Ovary (tissue), 9 donors: ENCODE results near the gene CTSF. TPM values are rescaled to one million over a fixed set of nuclear protein-coding genes. Genes with fewer than 3 reads are reported as not detected.

ENCODE experiments used
- DNase-seq, 5 donors: peaks; one replicate each; pipeline ENCODE4 v3.0.0-alpha.2; 2019 to 2020
- H3K27ac ChIP-seq, 2 donors: fragments of 200-600 bp; one replicate each; pipeline versions ENCODE4 v1.5.1 to v1.8.0; 2019 to 2022
- H3K27me3 ChIP-seq: fragments of 200-600 bp; one replicate; pipeline ENCODE4 v1.8.0; 2022
- H3K36me3 ChIP-seq: fragments of 200-600 bp; sonication (generic); one replicate; pipeline ENCODE4 v1.5.1; 2019
- H3K4me1 ChIP-seq: one replicate; pipeline ENCODE4 v1.8.1; 2013; ENCODE audit warnings: mild to moderate bottlenecking, moderate library complexity; ENCODE audit not compliant: insufficient read depth
- H3K4me3 ChIP-seq: fragments of 200-600 bp; sonication (generic); one replicate; pipeline ENCODE4 v1.5.1; 2017
- H3K9me3 ChIP-seq, 2 donors: fragments of 200-600 bp in 1 of 2; sonication (generic) in 1 of 2; one replicate each; pipeline versions ENCODE4 v1.5.1 to v1.8.1; 2013 to 2019; ENCODE audit warnings: mild to moderate bottlenecking in 1 of 2, moderate library complexity in 1 of 2
- EP300 ChIP-seq: sonication (generic); formaldehyde crosslinking; IDR thresholded peaks from one replicate; pipeline ENCODE4 v1.6.1; 2017; ENCODE audit warnings: antibody characterized with exemption
- POLR2A ChIP-seq: fragments of 450-650 bp; IDR thresholded peaks from one replicate; pipeline ENCODE4 v1.6.1; 2017; ENCODE audit warnings: antibody characterized with exemption, mild to moderate bottlenecking, moderate library complexity
- WGBS, 3 donors: extraction: QIAGEN DNeasy Blood & Tissue Kit in 1 of 3; methylation state at CpG; one replicate each; pipeline versions ENCODE4 v1.1.5 to v1.1.7; 2013 to 2017; 5-methylcytosine and 5-hydroxymethylcytosine counted together
- intact Hi-C, 4 donors: fragments of 100-400 bp; cut with DNase I; formaldehyde crosslinking; loops; one replicate each; pipeline versions ENCODE4 v1.11.0 to v1.15.1; 2022 to 2023
- polyA plus RNA-seq, 2 donors: library from polyadenylated mRNA; stranded (reverse); fragments of 200-250 nt in 1 of 2; fragments of 350-450 nt in 1 of 2; fragmentation: Illumina TruSeq in 1 of 2; extraction: RNeasy Lipid Tissue Mini Kit (QIAGEN cat#74804) in 1 of 2; gene quantifications; one replicate each; pipeline ENCODE4 v1.2.3, GENCODE V29; 2013 to 2014
- total RNA-seq, 7 donors: library from RNA; depleted of rRNA in 2 of 7; stranded (reverse); fragments of >200 nt in 2 of 7; fragmentation: NEBNext Ultra II Directional in 3 of 7; extraction: Animal tissue kit (Norgen Biotek cat#: 25700) in 3 of 7; gene quantifications; one replicate each; pipeline versions ENCODE4 v1.1.0 to v1.2.4, GENCODE V29; 2016 to 2023
- TF ChIP-seq, protein P1 (sequence below), 3 donors: fragments of 450-650 bp in 2 of 3; fragments of 200-600 bp in 1 of 3; IDR thresholded peaks; one replicate each; pipeline versions ENCODE4 v1.5.1 to v1.8.0; 2016 to 2022; ENCODE audit warnings: antibody characterized with exemption in 3 of 3, mild to moderate bottlenecking in 1 of 3
- donor health status: DM: no; HTN: no; CAD: no; lungs with moderate emphysema.
- donor health status: DM: no; HTN: no; CAD: no.
- donor health status: Bipolar disorder and iron deficiency.
- donor health status: DM: yes; HTN: yes; CAD: no.
- donor health status: DM: no; HTN: no; CAD: no.
- donor health status: DM: yes; HTN: yes; CAD: no.

CTSF gene
- total and polyA plus RNA-seq, 9 donors: 52.6 to 222 (median 158) TPM

DNA sequence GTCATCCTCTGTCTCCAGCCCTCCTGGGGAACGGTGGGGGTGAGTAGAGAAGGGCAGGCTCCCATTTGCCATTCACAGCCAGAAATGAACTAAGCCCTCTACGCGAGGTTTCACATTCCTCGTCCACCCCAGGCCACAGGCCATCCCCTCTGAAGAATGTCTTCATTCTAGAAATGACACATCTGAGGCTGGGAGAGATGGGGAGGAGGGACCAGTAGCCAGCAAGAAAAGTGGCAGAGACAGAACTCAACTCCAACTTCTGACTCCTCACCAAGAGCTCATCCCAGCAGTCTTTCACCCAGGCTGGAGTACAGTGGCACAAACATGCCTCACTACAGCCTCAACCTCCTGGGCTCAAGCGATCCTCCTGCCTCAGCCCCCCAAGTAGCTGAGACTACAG, 3.4 kb downstream of the CTSF start:
- no peak for DNase-seq
- Histone ChIP-seq H3K4me3 (no peak overlapping the region), H3K27me3 (no peaks in the 10 kb centered on the region), H3K4me1 (peaks cover 7% of the 10 kb centered on the region), H3K27ac (no peak overlapping the region), H3K9me3 (no peaks in the 10 kb centered on the region), H3K36me3 (no peaks in the 10 kb centered on the region)
- TF ChIP-seq POLR2A: no peak
- TF ChIP-seq EP300: no peak
- 84 to 92% (median 87%) methylated on average over 5 of the region's 5 CpGs for WGBS, 3 donors
- intact Hi-C loops: no loop called here

DNA sequence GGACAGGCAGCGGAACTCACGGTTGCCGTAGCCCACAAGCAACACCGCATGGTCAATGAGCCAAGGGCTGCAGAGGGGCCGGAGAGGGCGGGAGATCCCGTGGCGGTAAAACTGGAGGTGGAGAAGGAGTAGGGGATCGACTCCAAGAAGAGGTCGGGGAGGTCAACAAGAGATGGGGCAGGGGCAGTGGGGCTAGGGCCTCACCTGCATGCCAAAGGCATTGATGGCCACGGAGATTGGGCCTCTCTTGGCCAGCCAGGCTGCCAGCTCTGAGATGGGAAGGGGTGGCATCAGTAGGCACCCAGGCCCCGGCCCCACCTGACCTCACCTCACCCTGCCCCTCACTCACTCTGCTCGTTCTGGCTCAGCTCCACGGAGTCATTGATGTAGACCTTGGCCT, 3.9 kb downstream of the CTSF start:
- Histone ChIP-seq H3K36me3 (no peaks in the 10 kb centered on the region), H3K9me3 (no peaks in the 10 kb centered on the region), H3K27ac (no peak overlapping the region), H3K4me3 (no peak overlapping the region), H3K27me3 (no peaks in the 10 kb centered on the region), H3K4me1 (peaks cover 7% of the 10 kb centered on the region)
- intact Hi-C loops: no loop called here
- no peak for DNase-seq
- no peak for TF ChIP-seq POLR2A
- TF ChIP-seq, protein P1, sequence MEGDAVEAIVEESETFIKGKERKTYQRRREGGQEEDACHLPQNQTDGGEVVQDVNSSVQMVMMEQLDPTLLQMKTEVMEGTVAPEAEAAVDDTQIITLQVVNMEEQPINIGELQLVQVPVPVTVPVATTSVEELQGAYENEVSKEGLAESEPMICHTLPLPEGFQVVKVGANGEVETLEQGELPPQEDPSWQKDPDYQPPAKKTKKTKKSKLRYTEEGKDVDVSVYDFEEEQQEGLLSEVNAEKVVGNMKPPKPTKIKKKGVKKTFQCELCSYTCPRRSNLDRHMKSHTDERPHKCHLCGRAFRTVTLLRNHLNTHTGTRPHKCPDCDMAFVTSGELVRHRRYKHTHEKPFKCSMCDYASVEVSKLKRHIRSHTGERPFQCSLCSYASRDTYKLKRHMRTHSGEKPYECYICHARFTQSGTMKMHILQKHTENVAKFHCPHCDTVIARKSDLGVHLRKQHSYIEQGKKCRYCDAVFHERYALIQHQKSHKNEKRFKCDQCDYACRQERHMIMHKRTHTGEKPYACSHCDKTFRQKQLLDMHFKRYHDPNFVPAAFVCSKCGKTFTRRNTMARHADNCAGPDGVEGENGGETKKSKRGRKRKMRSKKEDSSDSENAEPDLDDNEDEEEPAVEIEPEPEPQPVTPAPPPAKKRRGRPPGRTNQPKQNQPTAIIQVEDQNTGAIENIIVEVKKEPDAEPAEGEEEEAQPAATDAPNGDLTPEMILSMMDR (IDR thresholded peaks at IDR 0.05): no peak
- TF ChIP-seq EP300: no peak
- 75 to 85% (median 80%) methylated on average over 14 of the region's 14 CpGs for WGBS, 3 donors

DNA sequence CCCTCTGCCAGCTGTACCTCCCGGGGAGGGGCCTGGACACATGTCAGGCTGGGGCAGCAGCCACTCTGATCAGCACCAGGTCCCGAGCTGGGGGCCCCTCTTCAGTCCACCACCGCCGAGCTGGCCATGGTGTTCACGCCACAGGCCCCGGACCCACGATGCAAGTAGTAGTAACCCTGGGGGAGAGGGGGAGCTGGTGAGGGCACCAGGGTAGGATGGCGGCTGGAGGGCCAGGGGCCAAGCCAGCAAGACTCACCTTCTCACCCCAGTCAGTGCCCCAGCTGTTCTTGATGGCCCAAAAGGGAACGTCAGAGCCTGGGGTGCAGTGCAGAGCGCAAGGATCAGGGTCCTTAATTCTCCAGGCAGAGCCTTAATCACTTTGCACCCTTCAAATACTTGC, 4.6 kb downstream of the CTSF start:
- Histone ChIP-seq H3K27me3 (no peaks in the 10 kb centered on the region), H3K27ac (no peak overlapping the region), H3K4me1 (peaks cover 8% of the 10 kb centered on the region), H3K4me3 (no peak overlapping the region), H3K9me3 (no peaks in the 10 kb centered on the region), H3K36me3 (no peaks in the 10 kb centered on the region)
- DNase-seq: no peak
- TF ChIP-seq EP300 (no peak), POLR2A (no peak)
- TF ChIP-seq, protein P1 (IDR thresholded peaks at IDR 0.05): no peak
- 86 to 96% (median 89%) methylated on average over 10 of the region's 10 CpGs for WGBS, 3 donors
- intact Hi-C loops: no loop called here

DNA sequence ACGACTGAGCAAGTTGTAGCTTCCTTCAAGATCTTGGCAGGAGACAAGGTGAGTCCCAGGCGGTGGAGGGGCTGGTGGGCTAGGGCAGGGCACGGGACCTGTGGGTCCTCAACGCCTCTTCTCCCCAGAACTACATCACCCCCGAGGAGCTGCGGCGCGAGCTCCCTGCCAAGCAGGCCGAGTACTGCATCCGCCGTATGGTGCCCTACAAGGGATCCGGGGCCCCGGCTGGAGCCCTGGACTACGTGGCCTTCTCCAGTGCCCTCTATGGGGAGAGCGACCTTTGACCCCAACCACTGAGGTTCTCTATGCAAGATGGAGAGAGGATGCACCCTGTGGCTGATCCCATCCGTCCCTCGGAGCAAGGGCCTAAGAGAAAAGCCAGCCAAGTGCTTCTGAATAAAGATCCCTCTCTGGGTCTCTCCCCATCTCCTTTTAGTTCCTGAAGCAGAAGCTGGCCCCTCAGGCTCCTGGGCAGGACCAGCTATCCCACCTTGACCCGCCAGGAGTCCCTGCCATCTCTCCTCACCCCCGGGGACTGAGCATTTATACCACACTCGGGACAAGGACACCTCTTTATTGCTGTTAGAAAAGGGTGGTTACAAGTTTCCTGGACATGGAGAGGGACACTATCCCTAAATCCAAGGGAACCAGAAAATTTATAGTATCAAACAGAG, 5.4 kb downstream of the CTSF start:
- WGBS, 3 donors: 81 to 89% (median 87%) methylated on average over 20 of the region's 20 CpGs

DNA sequence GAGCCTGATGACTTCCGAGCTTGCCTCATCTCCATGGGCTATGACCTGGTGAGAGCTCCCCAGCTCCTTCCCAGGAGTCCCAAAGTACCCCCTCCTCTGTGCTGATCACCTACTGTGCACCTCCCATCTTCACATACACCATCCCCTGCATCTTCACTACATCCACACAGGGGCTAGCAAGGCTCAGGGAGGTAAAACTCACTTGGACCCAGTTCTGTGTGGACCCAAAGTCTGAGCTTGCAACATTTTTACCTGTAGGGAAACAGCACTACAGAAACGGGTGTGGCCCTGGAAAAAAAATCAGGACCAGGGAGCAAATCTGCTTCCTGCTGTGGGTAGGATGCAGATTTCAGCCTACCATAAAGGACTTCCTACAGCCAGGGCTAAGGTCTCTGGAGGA, 6.1 kb downstream of the CTSF start:
- H3K4me3 ChIP-seq: no peak overlapping the region
- intact Hi-C loops: no loop called here
- DNase-seq: no peak
- peaks cover 3% of the 10 kb centered on the region for H3K4me1 ChIP-seq
- TF ChIP-seq POLR2A (no peak), EP300 (no peak)
- TF ChIP-seq, protein P1 (IDR thresholded peaks at IDR 0.05): no peak
- H3K36me3 ChIP-seq: no peaks in the 10 kb centered on the region
- H3K9me3 ChIP-seq: no peaks in the 10 kb centered on the region
- H3K27ac ChIP-seq: no peak overlapping the region
- H3K27me3 ChIP-seq: no peaks in the 10 kb centered on the region
- 73 to 82% (median 79%) methylated on average over 2 of the region's 2 CpGs for WGBS, 3 donors

More for the DNA sequence above, 5.4 kb downstream of the CTSF start:
- no peaks in the 10 kb centered on the region for H3K9me3 ChIP-seq
- intact Hi-C loops: no loop called here
- H3K36me3 ChIP-seq: no peaks in the 10 kb centered on the region
- no peak for DNase-seq
- H3K4me1 ChIP-seq: peaks cover 7% of the 10 kb centered on the region
- TF ChIP-seq, protein P1 (IDR thresholded peaks at IDR 0.05): no peak
- TF ChIP-seq POLR2A: no peak
- TF ChIP-seq EP300: no peak
- no peak overlapping the region for H3K27ac ChIP-seq
- H3K27me3 ChIP-seq: no peaks in the 10 kb centered on the region
- H3K4me3 ChIP-seq: no peak overlapping the region
